HepG2 (cell line): Measurements from ENCODE around the gene CAT. TPM values are rescaled to one million over a fixed set of nuclear protein-coding genes. Genes with fewer than 3 reads are reported as not detected.

Experiments
- ADNP ChIP-seq: sonication (generic); formaldehyde crosslinking; IDR thresholded peaks from 2 replicates; pipeline ENCODE4 v1.4.0; 2020; ENCODE audit warnings: missing genetic modification reagents
- HINFP ChIP-seq: sonication (generic); formaldehyde crosslinking; IDR thresholded peaks from 2 replicates; pipeline ENCODE4 v1.4.0; 2020; ENCODE audit warnings: low read depth, mild to moderate bottlenecking, missing genetic modification reagents
- HMGXB3 ChIP-seq: sonication (generic); formaldehyde crosslinking; IDR thresholded peaks from 2 replicates; pipeline ENCODE4 v1.4.0; 2020; ENCODE audit warnings: missing genetic modification reagents, borderline replicate concordance
- KDM5A ChIP-seq: fragments of 200-600 bp; sonication (generic); IDR thresholded peaks from 2 replicates; pipeline ENCODE4 v1.7.0; 2018; ENCODE audit warnings: antibody characterized with exemption, mild to moderate bottlenecking, low read length, borderline replicate concordance
- KLF9 ChIP-seq: IDR thresholded peaks from 2 replicates; pipeline ENCODE4 v1.6.1; 2016; ENCODE audit warnings: low read depth
- MLX ChIP-seq: IDR thresholded peaks from 2 replicates; pipeline ENCODE4 v1.6.1; 2016
- MNT ChIP-seq: fragments of 450-650 bp; IDR thresholded peaks from 2 replicates; pipeline ENCODE4 v1.6.1; 2016
- SKI ChIP-seq: fragments of 450-650 bp; IDR thresholded peaks from one replicate; pipeline ENCODE4 v1.6.1; 2018; ENCODE audit warnings: mild to moderate bottlenecking; ENCODE audit not compliant: partially characterized antibody
- SRY ChIP-seq: sonication (generic); formaldehyde crosslinking; IDR thresholded peaks from 2 replicates; pipeline ENCODE4 v1.8.0; 2022; ENCODE audit warnings: mild to moderate bottlenecking, missing genetic modification reagents
- TCF7 ChIP-seq: sonication (generic); IDR thresholded peaks from 2 replicates; pipeline ENCODE4 v1.6.1; 2016; ENCODE audit warnings: antibody characterized with exemption, low read depth
- TOPORS ChIP-seq: sonication (generic); formaldehyde crosslinking; IDR thresholded peaks from 2 replicates; pipeline ENCODE4 v1.8.0; 2023; ENCODE audit warnings: mild to moderate bottlenecking, missing genetic modification reagents
- ZNF234 ChIP-seq: sonication (generic); formaldehyde crosslinking; conservative IDR thresholded peaks from 2 replicates; pipeline ENCODE4 v1.5.1; 2020; ENCODE audit warnings: mild to moderate bottlenecking, missing genetic modification reagents
- ZNF253 ChIP-seq: sonication (generic); formaldehyde crosslinking; IDR thresholded peaks from 2 replicates; pipeline ENCODE4 v1.8.0; 2022; ENCODE audit warnings: mild to moderate bottlenecking, missing genetic modification reagents, borderline replicate concordance
- ZNF317 ChIP-seq: sonication (generic); formaldehyde crosslinking; IDR thresholded peaks from 2 replicates; pipeline ENCODE4 v1.5.0; 2020; ENCODE audit warnings: mild to moderate bottlenecking, missing genetic modification reagents
- ZNF350 ChIP-seq: sonication (generic); formaldehyde crosslinking; IDR thresholded peaks from 2 replicates; pipeline ENCODE4 v1.4.0; 2020; ENCODE audit warnings: mild to moderate bottlenecking, low read depth, missing genetic modification reagents, borderline replicate concordance
- ZNF557 ChIP-seq: sonication (generic); formaldehyde crosslinking; IDR thresholded peaks from 2 replicates; pipeline ENCODE4 v1.4.0; 2020; ENCODE audit warnings: missing genetic modification reagents
- ZNF615 ChIP-seq: sonication (generic); formaldehyde crosslinking; IDR thresholded peaks from 2 replicates; pipeline ENCODE4 v1.5.0; 2020; ENCODE audit warnings: mild to moderate bottlenecking, missing genetic modification reagents, borderline replicate concordance
- ZNF660 ChIP-seq: sonication (generic); formaldehyde crosslinking; IDR thresholded peaks from 2 replicates; pipeline ENCODE4 v1.5.1; 2020; ENCODE audit warnings: mild to moderate bottlenecking, low read depth, missing genetic modification reagents, borderline replicate concordance
- ZNF737 ChIP-seq: sonication (generic); formaldehyde crosslinking; IDR thresholded peaks from 2 replicates; pipeline ENCODE4 v1.5.0; 2020; ENCODE audit warnings: missing genetic modification reagents, mild to moderate bottlenecking, borderline replicate concordance
- ZNF747 ChIP-seq: sonication (generic); formaldehyde crosslinking; IDR thresholded peaks from 2 replicates; pipeline ENCODE4 v1.8.1; 2023; ENCODE audit warnings: missing genetic modification reagents, mild to moderate bottlenecking, borderline replicate concordance
- ZNF792 ChIP-seq: IDR thresholded peaks from 2 replicates; pipeline ENCODE4 v1.6.1; 2016
- ZSCAN30 ChIP-seq: sonication (generic); formaldehyde crosslinking; IDR thresholded peaks from 2 replicates; pipeline ENCODE4 v1.5.0; 2020; ENCODE audit warnings: mild to moderate bottlenecking, missing genetic modification reagents
- polyA plus RNA-seq, 8 experiments: library from polyadenylated mRNA; depleted of rRNA in 3 of 8; stranded (reverse) in 7 of 8; unstranded in 1 of 8; fragments of >200 nt; fragmentation: Illumina TruSeq in 4 of 8; extraction: Trizol in 4 of 8; gene quantifications; 2 replicates each; pipeline versions ENCODE4 v1.2.1 to v1.2.3, GENCODE V29; 2011 to 2016; ENCODE audit warnings: low read depth in 4 of 8, missing spikeins in 1 of 8, mixed read lengths in 1 of 8; ENCODE audit not compliant: insufficient read depth in 1 of 8
- total RNA-seq, 5 experiments: library from RNA; depleted of rRNA; stranded (reverse); fragments of >200 nt; fragmentation: Illumina TruSeq; extraction: Trizol; gene quantifications; 2 replicates each; pipeline ENCODE4 v1.2.3, GENCODE V29; 2016; ENCODE audit warnings: low read depth in 1 of 5
- TF ChIP-seq, protein P1 (sequence below): sonication (generic); formaldehyde crosslinking; IDR thresholded peaks from 2 replicates; pipeline ENCODE4 v1.5.0; 2020; ENCODE audit warnings: mild to moderate bottlenecking, low read depth, missing genetic modification reagents, borderline replicate concordance

The CAT gene
- total and polyA plus RNA-seq, 2 of the 13 experiments (the other 11 are each of a cell fraction or from before 2014, with no cell fraction given): 107 to 136 TPM

- TF ChIP-seq ZNF234 (CRISPR knock-in tag) (no peak), ZNF557 (CRISPR knock-in tag) (no peak), ZNF660 (CRISPR knock-in tag) (no peak), ZNF747 (CRISPR knock-in tag) (no peak), SRY (no peak), MNT (no peak), ADNP (no peak), SKI (peak; percentile 100), ZNF317 (no peak; the same call in 1 of the 2 replicates), HMGXB3 (no peak), ZNF350 (CRISPR knock-in tag) (no peak), KLF9 (CRISPR knock-in tag) (no peak), TOPORS (CRISPR knock-in tag) (no peak), ZNF737 (CRISPR knock-in tag) (no peak), MLX (CRISPR knock-in tag) (no peak; the same call in 1 of the 2 replicates), ZNF253 (CRISPR knock-in tag) (no peak), HINFP (CRISPR knock-in tag) (no peak), ZNF792 (CRISPR knock-in tag) (no peak), ZSCAN30 (no peak), KDM5A (no peak), ZNF615 (CRISPR knock-in tag) (no peak), TCF7 (peak; percentile 91)
- TF ChIP-seq, protein P1, sequence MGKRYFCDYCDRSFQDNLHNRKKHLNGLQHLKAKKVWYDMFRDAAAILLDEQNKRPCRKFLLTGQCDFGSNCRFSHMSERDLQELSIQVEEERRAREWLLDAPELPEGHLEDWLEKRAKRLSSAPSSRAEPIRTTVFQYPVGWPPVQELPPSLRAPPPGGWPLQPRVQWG (CRISPR knock-in tag): no peak
Observed at GRCh38 chr11:34427186-34427805, 11.4 kb upstream of the CAT start (continued).
